OCI-LY1 (cell line): ENCODE measurements around the gene PLEKHH3.
"Not testable (repeated sequence)": the region's sequence is repeated elsewhere in the genome, so short reads cannot be mapped to it uniquely, and the experiment has no call there.

Experiments
- CTCF ChIP-seq: fragments of 200-600 bp; sonication (generic), shearing (Covaris generic); IDR thresholded peaks from 2 replicates; pipeline ENCODE4 v1.5.1; 2017; ENCODE audit warnings: mild to moderate bottlenecking, antibody characterized with exemption, low read length, moderate library complexity, mixed read lengths
- EZH2 ChIP-seq: fragments of 200-600 bp; sonication (generic), shearing (Covaris generic); IDR thresholded peaks from 2 replicates; pipeline ENCODE4 v1.8.0; 2017; ENCODE audit warnings: borderline replicate concordance, mixed run types, mild to moderate bottlenecking, antibody characterized with exemption, low read length, moderate library complexity, mixed read lengths

- not testable (repeated sequence) for TF ChIP-seq CTCF, EZH2
Measured at GRCh38 chr17:42659932-42660274, 16.9 kb downstream of the PLEKHH3 start.
